B cell (primary cell): ENCODE measurements around the gene AKAP9.

Experiments used
- EZH2 ChIP-seq: IDR thresholded peaks from 2 replicates; pipeline ENCODE4 v1.6.1; 2012; ENCODE audit warnings: borderline replicate concordance, low read depth, mild to moderate bottlenecking, moderate library complexity, low read length; ENCODE audit not compliant: insufficient read depth, poor library complexity, severe bottlenecking
- TF ChIP-seq, protein P1 (sequence below): fragments of 200-600 bp; IDR thresholded peaks from one replicate; pipeline ENCODE4 v1.8.0; 2022; ENCODE audit warnings: antibody characterized with exemption, mild to moderate bottlenecking

DNA sequence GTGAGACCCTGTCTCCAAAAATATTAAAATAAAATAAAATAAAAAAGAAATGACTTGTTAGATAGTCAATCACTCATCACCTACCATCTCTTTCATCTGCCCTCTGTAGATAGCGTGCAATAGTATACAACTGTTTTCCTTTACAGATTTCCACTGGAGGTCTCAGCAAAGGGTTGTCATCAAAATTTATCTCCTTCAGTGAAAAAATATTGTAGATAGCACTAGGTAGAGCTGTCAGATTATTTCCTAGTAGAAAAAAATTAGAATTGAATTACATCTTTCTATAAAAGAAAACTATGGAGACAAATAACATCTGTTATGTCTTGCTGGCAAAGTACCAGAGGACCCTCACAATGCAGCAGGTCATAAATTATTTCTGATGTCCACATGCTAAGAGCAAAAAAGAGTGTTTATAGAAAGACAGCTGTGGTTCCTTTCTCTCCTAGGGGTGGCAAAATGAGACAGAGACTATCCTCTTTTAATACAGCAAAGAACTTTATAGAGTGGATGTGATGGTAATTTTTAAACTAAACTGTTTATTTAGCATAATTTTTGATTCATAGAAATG lies 209.9 kb downstream of the AKAP9 start:
- TF ChIP-seq, protein P1, sequence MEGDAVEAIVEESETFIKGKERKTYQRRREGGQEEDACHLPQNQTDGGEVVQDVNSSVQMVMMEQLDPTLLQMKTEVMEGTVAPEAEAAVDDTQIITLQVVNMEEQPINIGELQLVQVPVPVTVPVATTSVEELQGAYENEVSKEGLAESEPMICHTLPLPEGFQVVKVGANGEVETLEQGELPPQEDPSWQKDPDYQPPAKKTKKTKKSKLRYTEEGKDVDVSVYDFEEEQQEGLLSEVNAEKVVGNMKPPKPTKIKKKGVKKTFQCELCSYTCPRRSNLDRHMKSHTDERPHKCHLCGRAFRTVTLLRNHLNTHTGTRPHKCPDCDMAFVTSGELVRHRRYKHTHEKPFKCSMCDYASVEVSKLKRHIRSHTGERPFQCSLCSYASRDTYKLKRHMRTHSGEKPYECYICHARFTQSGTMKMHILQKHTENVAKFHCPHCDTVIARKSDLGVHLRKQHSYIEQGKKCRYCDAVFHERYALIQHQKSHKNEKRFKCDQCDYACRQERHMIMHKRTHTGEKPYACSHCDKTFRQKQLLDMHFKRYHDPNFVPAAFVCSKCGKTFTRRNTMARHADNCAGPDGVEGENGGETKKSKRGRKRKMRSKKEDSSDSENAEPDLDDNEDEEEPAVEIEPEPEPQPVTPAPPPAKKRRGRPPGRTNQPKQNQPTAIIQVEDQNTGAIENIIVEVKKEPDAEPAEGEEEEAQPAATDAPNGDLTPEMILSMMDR: no peak
- no peak for TF ChIP-seq EZH2
